ENCODE measurements around the gene BBS1. TPM values are rescaled to one million over a fixed set of nuclear protein-coding genes. Genes with fewer than 3 reads are reported as not detected.
A peak's percentile ranks its signal among the peaks of the same experiment; 100 is the strongest.

BBS1 gene
- total RNA-seq, 2 donors from 2014 or later, result 52.4 to 67.3 TPM

- H3K27ac ChIP-seq (ENCODE audit: low read depth, low read length), result peak within 1 kb of the TSS; percentile 50
- H3K4me3 ChIP-seq (ENCODE audit: low read length), result peak within 1 kb of the TSS; percentile 91
- WGBS, 2 experiments (ENCODE audit: insufficient coverage in 1 of 2, insufficient read length in 1 of 2), result 0% methylated on average over 30 to 71 of the region's 71 CpGs
- no peaks in the 10 kb centered on the region for H3K9me3 ChIP-seq (ENCODE audit: control insufficient read depth, low read length)
- peaks cover 24% of the 10 kb centered on the region for H3K4me1 Mint-ChIP-seq
- peak within 1 kb of the TSS; percentile 82 for H3K9ac ChIP-seq (ENCODE audit: extremely low read depth, low read length, poor library complexity, severe bottlenecking)
- peaks cover 1% of the 10 kb centered on the region for H3K27me3 Mint-ChIP-seq (ENCODE audit: insufficient read depth)
- peak; percentile 98 for DNase-seq
- H3K27me3 ChIP-seq (ENCODE audit: control insufficient read depth, insufficient read depth, low read length, poor library complexity, severe bottlenecking), result no peaks in the 10 kb centered on the region
- peak within 1 kb of the TSS; percentile 26 for H3K27ac Mint-ChIP-seq
- H3K36me3 Mint-ChIP-seq (ENCODE audit: low read depth), result peaks cover 19% of the 10 kb centered on the region
- H3K9me3 Mint-ChIP-seq, result no peaks in the 10 kb centered on the region
- no peaks in the 10 kb centered on the region for H3K36me3 ChIP-seq (ENCODE audit: control insufficient read depth, insufficient read depth, low read length)
- no peak for TF ChIP-seq CTCF (conservative IDR thresholded peaks at IDR 0.05)
- H3K4me3 Mint-ChIP-seq, result peak within 1 kb of the TSS; percentile 69
- no peaks in the 10 kb centered on the region for H3K4me1 ChIP-seq (ENCODE audit: control insufficient read depth, insufficient read depth, low read length)
These were observed 35.4 kb downstream of the BBS1 start, which contains the start of gene ZDHHC24 for GRCh38 chr11:66545701-66546367. Gene ZDHHC24 (minus strand): TSS chr11:66546048. CDS start chr11:66546003, 45 bp downstream.

- peaks cover 16% of the 10 kb centered on the region for H3K36me3 Mint-ChIP-seq (ENCODE audit: low read depth)
- WGBS, 2 experiments (ENCODE audit: insufficient coverage in 1 of 2, insufficient read length in 1 of 2), result 8 to 18% methylated on average over 15 to 37 of the region's 37 CpGs
- H3K4me1 ChIP-seq (ENCODE audit: control insufficient read depth, insufficient read depth, low read length), result no peaks in the 10 kb centered on the region
- H3K27me3 Mint-ChIP-seq (ENCODE audit: insufficient read depth), result peaks cover 1% of the 10 kb centered on the region
- H3K36me3 ChIP-seq (ENCODE audit: control insufficient read depth, insufficient read depth, low read length), result no peaks in the 10 kb centered on the region
- H3K27ac Mint-ChIP-seq, result peak within 1 kb of the TSS; percentile 26
- no peaks in the 10 kb centered on the region for H3K27me3 ChIP-seq (ENCODE audit: control insufficient read depth, insufficient read depth, low read length, poor library complexity, severe bottlenecking)
- H3K9me3 Mint-ChIP-seq, result no peaks in the 10 kb centered on the region
- no peak for TF ChIP-seq CTCF (conservative IDR thresholded peaks at IDR 0.05)
- peaks cover 24% of the 10 kb centered on the region for H3K4me1 Mint-ChIP-seq
- H3K4me3 Mint-ChIP-seq, result peak within 1 kb of the TSS; percentile 69
- peak within 1 kb of the TSS; percentile 50 for H3K27ac ChIP-seq (ENCODE audit: low read depth, low read length)
- peak; percentile 86 for DNase-seq
- H3K4me3 ChIP-seq (ENCODE audit: low read length), result peak within 1 kb of the TSS; percentile 91
- H3K9ac ChIP-seq (ENCODE audit: extremely low read depth, low read length, poor library complexity, severe bottlenecking), result peak within 1 kb of the TSS; percentile 82
- H3K9me3 ChIP-seq (ENCODE audit: control insufficient read depth, low read length), result no peaks in the 10 kb centered on the region
These were observed 36.0 kb downstream of the BBS1 start, which contains the start of gene ACTN3 for GRCh38 chr11:66546368-66546965. Gene ACTN3 (plus strand): TSS chr11:66546903. CDS start chr11:66546938, 35 bp downstream.

- Histone ChIP-seq H3K9ac (ENCODE audit: extremely low read depth, low read length, poor library complexity, severe bottlenecking) (no peak overlapping the region), H3K4me3 (ENCODE audit: low read length) (no peak overlapping the region), H3K27ac (ENCODE audit: low read depth, low read length) (peak overlapping the region; percentile 49), H3K9me3 (ENCODE audit: control insufficient read depth, low read length) (no peaks in the 10 kb centered on the region), H3K27me3 (ENCODE audit: control insufficient read depth, insufficient read depth, low read length, poor library complexity, severe bottlenecking) (no peaks in the 10 kb centered on the region), H3K4me1 (ENCODE audit: control insufficient read depth, insufficient read depth, low read length) (no peaks in the 10 kb centered on the region), H3K36me3 (ENCODE audit: control insufficient read depth, insufficient read depth, low read length) (no peaks in the 10 kb centered on the region)
- Mint-ChIP-seq H3K36me3 (ENCODE audit: low read depth) (peaks cover 9% of the 10 kb centered on the region), H3K9me3 (no peaks in the 10 kb centered on the region), H3K4me1 (peaks cover 24% of the 10 kb centered on the region), H3K4me3 (peak overlapping the region; percentile 69), H3K27me3 (ENCODE audit: insufficient read depth) (peaks cover 1% of the 10 kb centered on the region), H3K27ac (no peak overlapping the region)
- DNase-seq, result no peak
- TF ChIP-seq CTCF (conservative IDR thresholded peaks at IDR 0.05), result no peak
- 37 to 42% methylated on average over 12 to 18 of the region's 18 CpGs for WGBS, 2 experiments (ENCODE audit: insufficient coverage in 1 of 2, insufficient read length in 1 of 2)
These were observed 36.7 kb downstream of the BBS1 start for GRCh38 chr11:66546966-66547661.
